Measurements from ENCODE around the gene MYO7A. TPM values are rescaled to one million over a fixed set of nuclear protein-coding genes. Genes with fewer than 3 reads are reported as not detected.
A peak's percentile ranks its signal among the peaks of the same experiment; 100 is the strongest.

Gene MYO7A
- total RNA-seq, 1 donor from 2014 or later: 16.7 TPM

DNA sequence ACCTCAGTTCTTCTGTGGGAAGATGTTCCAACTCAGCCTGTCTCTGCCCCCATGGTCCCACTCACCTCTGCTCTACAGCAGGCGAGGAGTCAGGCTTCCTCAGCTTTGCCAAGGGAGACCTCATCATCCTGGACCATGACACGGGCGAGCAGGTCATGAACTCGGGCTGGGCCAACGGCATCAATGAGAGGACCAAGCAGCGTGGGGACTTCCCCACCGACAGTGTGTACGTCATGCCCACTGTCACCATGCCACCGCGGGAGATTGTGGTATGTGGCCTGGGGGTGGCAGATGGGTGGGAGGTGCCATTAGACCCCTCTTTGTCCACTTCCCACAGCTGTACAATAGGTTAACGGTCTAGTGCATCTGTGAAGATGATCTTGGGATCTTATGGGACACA lies 73.3 kb downstream of the MYO7A start:
- ATAC-seq (no peak), DNase-seq (ENCODE audit: low spot score) (peak; percentile 51)
- intact Hi-C loops (cut with DNase I): no loop called here

- DNase-seq (ENCODE audit: low spot score) (peak; percentile 42), ATAC-seq (no peak)
- intact Hi-C loops (cut with DNase I): no loop called here
Measured at GRCh38 chr11:77201991-77202841, 74.2 kb downstream of the MYO7A start.

- intact Hi-C loops (cut with DNase I): no loop called here
- DNase-seq (ENCODE audit: low spot score) (peak; percentile 43), ATAC-seq (no peak)
Measured at GRCh38 chr11:77202941-77203900, 75.2 kb downstream of the MYO7A start.

DNA sequence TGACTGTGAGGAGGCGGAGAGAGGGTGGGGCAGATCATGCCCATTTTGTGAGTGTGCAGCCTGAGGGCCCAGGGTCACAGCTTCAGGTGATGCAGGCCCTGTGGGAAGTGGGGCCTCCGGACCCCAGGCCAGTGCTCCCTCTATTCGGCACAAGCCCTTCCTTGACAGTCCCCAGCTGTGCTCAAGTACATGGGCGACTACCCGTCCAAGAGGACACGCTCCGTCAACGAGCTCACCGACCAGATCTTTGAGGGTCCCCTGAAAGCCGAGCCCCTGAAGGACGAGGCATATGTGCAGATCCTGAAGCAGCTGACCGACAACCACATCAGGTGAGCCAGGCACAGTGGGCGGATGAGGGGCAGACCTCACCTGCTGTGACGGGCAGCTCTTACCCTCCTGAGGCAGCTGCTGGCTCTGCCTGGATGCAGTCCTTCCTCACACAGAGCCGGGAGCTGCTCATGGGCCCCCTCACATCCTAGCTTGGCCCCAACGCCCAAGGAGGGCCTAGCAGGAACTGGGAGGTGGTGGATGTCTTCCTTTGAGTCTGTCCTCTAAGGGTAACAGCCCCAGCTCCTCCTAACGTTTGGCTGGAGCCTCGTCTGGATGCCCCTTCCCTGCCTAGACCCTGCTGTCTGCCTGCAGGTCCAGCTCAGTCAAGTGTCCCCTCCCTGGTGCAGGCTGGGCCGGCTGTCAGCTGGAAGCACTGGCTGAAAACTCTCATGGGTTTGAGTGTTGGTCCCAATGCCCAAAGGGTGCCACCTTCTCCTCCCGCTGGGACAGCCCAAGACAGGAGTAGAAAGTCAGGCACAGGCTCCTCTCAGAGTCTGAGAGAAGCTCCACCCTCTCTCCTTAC lies 76.1 kb downstream of the MYO7A start:
- peak; percentile 40 for DNase-seq (ENCODE audit: low spot score)
- intact Hi-C loops (cut with DNase I): no loop called here
- no peak for ATAC-seq

GRCh38 chr11:77204754-77205466 lies 76.9 kb downstream of the MYO7A start:
- no peak for DNase-seq (ENCODE audit: low spot score)
- intact Hi-C loops (cut with DNase I): no loop called here

GRCh38 chr11:77205467-77206263 lies 77.6 kb downstream of the MYO7A start:
- ATAC-seq: no peak
- intact Hi-C loops (cut with DNase I): no loop called here
- DNase-seq (ENCODE audit: low spot score): peak; percentile 48

More at GRCh38 chr11:77204754-77205466, 76.9 kb downstream of the MYO7A start:
- no peak for ATAC-seq

DNA sequence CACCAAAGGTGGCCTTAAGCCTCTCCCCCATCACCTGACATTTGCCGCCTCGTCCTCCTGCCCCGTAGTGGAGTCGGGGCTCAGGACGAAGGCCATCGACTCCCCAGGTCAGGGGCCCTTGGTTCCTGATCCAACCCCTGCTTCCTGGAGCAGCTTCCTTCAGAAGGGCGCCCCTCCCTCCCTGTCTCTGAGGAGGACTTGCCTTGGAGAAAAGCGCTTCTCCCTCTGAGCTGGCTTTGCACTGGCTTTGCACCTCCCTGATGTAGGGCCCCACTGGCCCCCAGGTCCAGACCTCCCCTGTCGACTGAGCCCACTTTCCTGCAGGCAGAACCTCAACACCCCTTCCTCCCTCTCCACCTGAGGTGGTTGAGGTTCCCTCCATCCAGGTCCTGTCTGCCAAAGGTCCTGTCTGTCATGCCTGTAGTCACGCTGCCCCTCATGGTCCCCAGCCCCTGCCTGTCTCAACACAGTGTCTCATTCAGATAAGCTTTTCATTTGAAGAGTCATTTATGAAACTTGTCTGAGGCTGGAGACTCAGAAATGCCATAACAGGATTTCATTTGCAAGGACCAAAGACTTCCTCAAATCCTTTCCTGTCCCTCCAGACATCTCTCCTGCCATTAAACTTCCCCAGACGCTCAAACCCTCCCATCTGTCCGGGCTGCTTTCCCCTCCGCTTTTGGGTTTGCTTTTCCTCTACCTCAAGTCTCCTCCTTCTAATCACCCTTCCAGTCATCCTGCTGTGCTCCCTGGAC lies 78.4 kb downstream of the MYO7A start:
- intact Hi-C loops (cut with DNase I): no loop called here
- ATAC-seq (no peak), DNase-seq (ENCODE audit: low spot score) (peak; percentile 47)

DNA sequence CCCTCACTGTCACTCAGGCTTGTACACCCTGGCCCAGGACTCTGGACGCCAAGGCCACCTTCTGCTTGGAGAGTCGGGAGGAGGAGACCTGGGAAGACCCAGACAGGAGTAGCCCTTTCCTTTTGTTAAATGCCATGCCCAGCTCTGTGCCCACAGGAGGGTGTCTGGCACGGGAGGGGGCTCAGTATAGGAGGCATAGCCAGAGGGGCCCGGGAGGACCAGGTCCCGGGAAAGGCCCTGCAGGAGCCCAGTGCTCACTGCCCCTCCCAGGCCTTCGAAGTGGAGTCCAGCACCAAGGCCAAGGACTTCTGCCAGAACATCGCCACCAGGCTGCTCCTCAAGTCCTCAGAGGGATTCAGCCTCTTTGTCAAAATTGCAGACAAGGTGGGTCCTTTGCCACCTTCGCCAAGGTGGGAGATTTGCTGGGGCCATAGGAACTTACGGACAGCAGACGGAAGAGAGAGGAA lies 79.0 kb downstream of the MYO7A start:
- DNase-seq (ENCODE audit: low spot score): no peak
- intact Hi-C loops (cut with DNase I): no loop called here

GRCh38 chr11:77207618-77208313 lies 79.7 kb downstream of the MYO7A start:
- intact Hi-C loops (cut with DNase I): no loop called here
- ATAC-seq (peak; percentile 51), DNase-seq (ENCODE audit: low spot score) (no peak)

More for the DNA sequence above, 79.0 kb downstream of the MYO7A start:
- ATAC-seq: no peak

DNA sequence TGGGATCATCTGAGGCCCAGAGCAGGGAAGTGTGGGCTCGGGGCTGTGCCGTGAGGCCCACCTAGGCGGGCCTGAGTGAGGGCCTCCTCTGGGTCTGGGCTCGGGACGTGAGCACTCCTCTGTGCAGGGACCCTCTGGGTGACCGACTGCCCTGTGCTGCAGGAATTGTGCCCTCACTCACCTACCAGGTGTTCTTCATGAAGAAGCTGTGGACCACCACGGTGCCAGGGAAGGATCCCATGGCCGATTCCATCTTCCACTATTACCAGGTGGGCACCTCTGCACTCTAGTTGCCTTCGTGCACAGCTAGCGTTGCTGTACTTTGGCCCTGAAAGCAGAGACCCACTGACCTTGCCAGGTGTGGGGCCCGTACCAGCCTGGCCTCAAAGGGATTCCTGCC lies 80.5 kb downstream of the MYO7A start:
- no peak for DNase-seq (ENCODE audit: low spot score)
- ATAC-seq: no peak
- intact Hi-C loops (cut with DNase I): no loop called here

DNA sequence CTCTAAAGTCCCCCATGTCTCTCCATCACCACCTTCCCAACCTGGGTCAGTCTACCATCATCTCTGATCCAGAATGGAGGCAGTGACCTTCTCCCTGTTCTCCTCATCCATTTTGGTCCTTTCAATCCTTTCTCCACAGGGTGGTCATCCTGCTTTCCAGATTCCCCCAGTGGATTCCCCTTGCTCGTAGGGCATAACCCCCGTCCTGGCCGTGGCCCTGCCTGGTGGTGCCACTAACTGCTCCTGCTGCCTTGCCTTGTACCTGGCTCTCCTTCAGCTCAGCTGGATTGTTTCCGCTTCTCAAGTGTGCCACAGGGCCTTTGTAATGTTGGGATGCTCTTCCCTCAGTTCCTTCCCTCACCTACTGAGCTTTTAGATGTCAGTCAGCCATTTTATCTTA lies 81.6 kb downstream of the MYO7A start:
- intact Hi-C loops (cut with DNase I): no loop called here
- DNase-seq (ENCODE audit: low spot score) (no peak), ATAC-seq (no peak)

DNA sequence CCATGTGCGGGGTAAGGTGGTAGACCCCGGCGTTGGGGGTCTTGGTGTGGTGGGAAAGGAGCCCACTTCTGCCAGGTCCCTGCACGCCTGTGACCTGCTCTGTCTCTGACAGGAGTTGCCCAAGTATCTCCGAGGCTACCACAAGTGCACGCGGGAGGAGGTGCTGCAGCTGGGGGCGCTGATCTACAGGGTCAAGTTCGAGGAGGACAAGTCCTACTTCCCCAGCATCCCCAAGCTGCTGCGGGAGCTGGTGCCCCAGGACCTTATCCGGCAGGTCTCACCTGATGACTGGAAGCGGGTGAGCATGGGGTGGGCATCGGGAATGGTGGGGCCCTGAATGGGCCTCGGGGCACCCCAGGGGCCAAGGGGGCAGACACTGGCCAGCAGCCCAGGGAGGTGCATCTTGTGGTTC lies 83.0 kb downstream of the MYO7A start:
- no peak for ATAC-seq
- no peak for DNase-seq (ENCODE audit: low spot score)
- intact Hi-C loops (cut with DNase I): no loop called here

- no peak for DNase-seq (ENCODE audit: low spot score)
- intact Hi-C loops (cut with DNase I): no loop called here
- no peak for ATAC-seq
Measured at GRCh38 chr11:77211594-77212251, 83.7 kb downstream of the MYO7A start.

GRCh38 chr11:77212314-77213007 lies 84.4 kb downstream of the MYO7A start:
- intact Hi-C loops (cut with DNase I): no loop called here
- no peak for ATAC-seq
- no peak for DNase-seq (ENCODE audit: low spot score)

DNA sequence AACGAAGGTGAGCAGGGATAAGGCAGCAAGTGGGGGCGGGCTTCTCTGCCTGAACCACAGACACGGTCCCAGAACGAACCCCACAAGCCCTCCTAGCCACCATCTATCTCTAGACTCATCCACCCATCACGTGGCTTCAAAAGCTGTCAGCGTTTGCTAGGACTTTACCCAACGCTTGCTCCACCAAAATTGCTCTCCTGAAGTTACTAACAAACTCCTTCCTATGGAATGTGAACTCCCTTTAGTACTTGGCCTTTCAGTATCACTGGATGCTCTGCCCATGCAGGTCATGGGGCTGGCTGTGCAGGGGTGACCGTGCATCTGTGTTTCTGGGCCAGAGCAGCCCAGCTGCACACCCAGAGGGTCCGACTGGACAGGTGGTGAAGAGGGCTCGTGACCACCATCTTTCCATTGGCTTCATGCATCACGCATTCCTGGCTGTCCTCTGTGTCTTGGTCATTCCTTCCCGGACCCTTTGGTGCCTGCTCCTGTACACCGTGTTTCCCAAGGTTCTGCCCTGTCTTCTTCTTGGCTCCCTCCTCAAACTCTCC lies 85.1 kb downstream of the MYO7A start:
- DNase-seq (ENCODE audit: low spot score) (no peak), ATAC-seq (no peak)
- intact Hi-C loops (cut with DNase I): no loop called here

Measured in sciatic nerve (tissue), 2 donors.